HEK293T (cell line): Measurements from ENCODE around the gene SORBS1.

Source experiments
- CTCF ChIA-PET: fragments of 350-600 bp; formaldehyde crosslinking; extraction: SDS; loops from one replicate; lab custom pipeline; 2021; ENCODE audit warnings: antibody characterized with exemption, inconsistent platforms; lab: Yijun Ruan, JAX
- POLR2A ChIA-PET: fragments of 350-600 bp; formaldehyde crosslinking; extraction: SDS; loops from one replicate; lab custom pipeline; 2020; ENCODE audit warnings: antibody characterized with exemption, inconsistent platforms; lab: Yijun Ruan, JAX
- DNase-seq: peaks from one replicate; pipeline ENCODE4 v3.0.0; 2012; ENCODE audit warnings: mixed read lengths; ENCODE audit errors: extremely low spot score
- ARNT ChIP-seq: fragments of 450-650 bp; IDR thresholded peaks from 2 replicates; pipeline ENCODE4 v1.6.1; 2017; ENCODE audit warnings: mild to moderate bottlenecking
- BHLHE40 ChIP-seq: fragments of 450-650 bp; IDR thresholded peaks from 2 replicates; pipeline ENCODE4 v1.6.1; 2016; ENCODE audit warnings: mild to moderate bottlenecking, moderate library complexity, borderline replicate concordance
- CTBP1 ChIP-seq: fragments of 450-650 bp; IDR thresholded peaks from 2 replicates; pipeline ENCODE4 v1.6.1; 2016; ENCODE audit warnings: borderline replicate concordance
- ELF4 ChIP-seq: fragments of 450-650 bp; IDR thresholded peaks from 2 replicates; pipeline ENCODE4 v1.6.1; 2017; ENCODE audit warnings: antibody characterized with exemption
- FOXA1 ChIP-seq: fragments of 450-650 bp; IDR thresholded peaks from 2 replicates; pipeline ENCODE4 v1.6.1; 2016; ENCODE audit warnings: mild to moderate bottlenecking
- FOXK2 ChIP-seq: fragments of 450-650 bp; IDR thresholded peaks from 2 replicates; pipeline ENCODE4 v1.6.1; 2016; ENCODE audit warnings: mild to moderate bottlenecking
- FOXM1 ChIP-seq: fragments of 450-650 bp; IDR thresholded peaks from 2 replicates; pipeline ENCODE4 v1.6.1; 2017; ENCODE audit warnings: mild to moderate bottlenecking, borderline replicate concordance
- HDGF ChIP-seq: fragments of 450-650 bp; IDR thresholded peaks from 2 replicates; pipeline ENCODE4 v1.6.1; 2017; ENCODE audit warnings: antibody characterized with exemption, borderline replicate concordance
- L3MBTL2 ChIP-seq: fragments of 450-650 bp; conservative IDR thresholded peaks from 2 replicates; pipeline ENCODE4 v1.6.1; 2016; ENCODE audit warnings: mild to moderate bottlenecking
- LEF1 ChIP-seq: fragments of 450-650 bp; IDR thresholded peaks from 2 replicates; pipeline ENCODE4 v1.6.1; 2017; ENCODE audit warnings: mild to moderate bottlenecking, borderline replicate concordance
- NFRKB ChIP-seq: fragments of 450-650 bp; IDR thresholded peaks from 2 replicates; pipeline ENCODE4 v1.6.1; 2016; ENCODE audit warnings: mild to moderate bottlenecking, moderate library complexity
- PKNOX1 ChIP-seq: fragments of 450-650 bp; IDR thresholded peaks from 2 replicates; pipeline ENCODE4 v1.6.1; 2016
- SP1 ChIP-seq: fragments of 450-650 bp; IDR thresholded peaks from 2 replicates; pipeline ENCODE4 v1.6.1; 2017
- SUZ12 ChIP-seq: fragments of 450-650 bp; IDR thresholded peaks from 2 replicates; pipeline ENCODE4 v1.6.1; 2016; ENCODE audit warnings: mild to moderate bottlenecking
- TARDBP ChIP-seq: fragments of 450-650 bp; IDR thresholded peaks from 2 replicates; pipeline ENCODE4 v1.6.1; 2016
- ZNF384 ChIP-seq: fragments of 450-650 bp; IDR thresholded peaks from 2 replicates; pipeline ENCODE4 v1.6.1; 2016

Gene SORBS1

GRCh38 chr10:95571390-95571789 is 10.2 kb upstream of the SORBS1 start:
- POLR2A ChIA-PET: no interaction called here
- DNase-seq: no peak
- TF ChIP-seq BHLHE40 (no peak), ELF4 (no peak), NFRKB (no peak), PKNOX1 (no peak), SUZ12 (no peak), SP1 (no peak), ARNT (no peak), FOXM1 (no peak), HDGF (no peak), LEF1 (no peak)
- CTCF ChIA-PET: no interaction called here

GRCh38 chr10:95569368-95569767 is 8.2 kb upstream of the SORBS1 start:
- TF ChIP-seq FOXM1: no peak
- no peak for TF ChIP-seq FOXK2
- no peak for TF ChIP-seq BHLHE40
- no peak for TF ChIP-seq NFRKB
- no peak for TF ChIP-seq PKNOX1
- TF ChIP-seq HDGF: no peak
- no peak for TF ChIP-seq FOXA1
- no peak for TF ChIP-seq TARDBP
- TF ChIP-seq ZNF384: no peak
- CTCF ChIA-PET: no interaction called here
- DNase-seq: no peak
- POLR2A ChIA-PET: no interaction called here

- no peak for DNase-seq
- TF ChIP-seq SP1 (no peak), HDGF (no peak), BHLHE40 (no peak), TARDBP (no peak), ZNF384 (no peak), L3MBTL2 (no peak), FOXM1 (no peak), PKNOX1 (no peak), NFRKB (no peak), ELF4 (no peak), SUZ12 (no peak), LEF1 (no peak), ARNT (no peak), FOXK2 (no peak)
- ChIA-PET CTCF (no interaction called here), POLR2A (no interaction called here)
Observed at GRCh38 chr10:95567903-95568630, 6.9 kb upstream of the SORBS1 start.

- CTCF ChIA-PET: no interaction called here
- DNase-seq: no peak
- POLR2A ChIA-PET: no interaction called here
- TF ChIP-seq BHLHE40: no peak
- no peak for TF ChIP-seq FOXM1
- no peak for TF ChIP-seq TARDBP
- TF ChIP-seq SP1: no peak
- TF ChIP-seq CTBP1: no peak
- TF ChIP-seq SUZ12: no peak
- no peak for TF ChIP-seq ARNT
- TF ChIP-seq L3MBTL2: no peak
- TF ChIP-seq ZNF384: no peak
- TF ChIP-seq FOXA1: no peak
- TF ChIP-seq LEF1: no peak
- no peak for TF ChIP-seq NFRKB
- TF ChIP-seq HDGF: no peak
- TF ChIP-seq ELF4: no peak
- TF ChIP-seq FOXK2: no peak
- no peak for TF ChIP-seq PKNOX1
Observed at GRCh38 chr10:95566136-95566535, 5.0 kb upstream of the SORBS1 start.

GRCh38 chr10:95565336-95565735 is 4.2 kb upstream of the SORBS1 start:
- TF ChIP-seq PKNOX1 (no peak), CTBP1 (no peak), NFRKB (no peak), FOXA1 (no peak), HDGF (no peak), ZNF384 (no peak), SP1 (no peak), FOXM1 (no peak), ELF4 (no peak), LEF1 (no peak), L3MBTL2 (no peak), FOXK2 (no peak), SUZ12 (no peak), ARNT (no peak), TARDBP (no peak)
- POLR2A ChIA-PET: no interaction called here
- no peak for DNase-seq
- CTCF ChIA-PET: interaction anchor here (0.6 kb wide), 1 partner anchor 16 kb away, joined by 3 read pairs; no protein-coding TSS in a partner anchor
